Hepatocyte (in vitro differentiated cells): ENCODE data around the gene MSX1.

Experiments used
- EZH2 ChIP-seq: fragments of 200-600 bp; sonication (generic); IDR thresholded peaks from 2 replicates; pipeline ENCODE4 v1.6.1; 2016; ENCODE audit warnings: antibody characterized with exemption, mild to moderate bottlenecking, borderline replicate concordance
- TF ChIP-seq, protein P1 (sequence below): fragments of 200-600 bp; sonication (generic); IDR thresholded peaks from 2 replicates; pipeline ENCODE4 v1.5.1; 2016; ENCODE audit warnings: antibody characterized with exemption, mild to moderate bottlenecking; ENCODE audit not compliant: poor library complexity

DNA sequence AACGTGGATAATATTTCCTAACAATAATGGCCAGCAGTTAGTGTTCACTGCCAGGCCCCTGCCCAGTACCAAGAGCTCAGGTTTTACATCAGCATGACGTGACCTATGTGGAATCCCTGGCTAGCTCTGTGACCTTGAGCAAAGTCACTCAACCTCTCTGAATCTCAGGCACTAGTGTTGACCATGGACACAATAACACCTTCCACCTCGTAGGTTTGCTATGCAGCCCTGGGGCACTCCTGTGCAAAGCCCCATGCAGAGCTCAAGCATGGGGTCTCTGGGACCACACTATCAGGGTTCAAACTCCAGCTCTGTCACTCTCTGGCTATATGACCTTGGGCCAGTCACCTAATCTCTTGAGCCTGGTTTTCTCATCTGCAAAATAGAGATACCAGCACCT, 38.7 kb upstream of the MSX1 start:
- TF ChIP-seq, protein P1, sequence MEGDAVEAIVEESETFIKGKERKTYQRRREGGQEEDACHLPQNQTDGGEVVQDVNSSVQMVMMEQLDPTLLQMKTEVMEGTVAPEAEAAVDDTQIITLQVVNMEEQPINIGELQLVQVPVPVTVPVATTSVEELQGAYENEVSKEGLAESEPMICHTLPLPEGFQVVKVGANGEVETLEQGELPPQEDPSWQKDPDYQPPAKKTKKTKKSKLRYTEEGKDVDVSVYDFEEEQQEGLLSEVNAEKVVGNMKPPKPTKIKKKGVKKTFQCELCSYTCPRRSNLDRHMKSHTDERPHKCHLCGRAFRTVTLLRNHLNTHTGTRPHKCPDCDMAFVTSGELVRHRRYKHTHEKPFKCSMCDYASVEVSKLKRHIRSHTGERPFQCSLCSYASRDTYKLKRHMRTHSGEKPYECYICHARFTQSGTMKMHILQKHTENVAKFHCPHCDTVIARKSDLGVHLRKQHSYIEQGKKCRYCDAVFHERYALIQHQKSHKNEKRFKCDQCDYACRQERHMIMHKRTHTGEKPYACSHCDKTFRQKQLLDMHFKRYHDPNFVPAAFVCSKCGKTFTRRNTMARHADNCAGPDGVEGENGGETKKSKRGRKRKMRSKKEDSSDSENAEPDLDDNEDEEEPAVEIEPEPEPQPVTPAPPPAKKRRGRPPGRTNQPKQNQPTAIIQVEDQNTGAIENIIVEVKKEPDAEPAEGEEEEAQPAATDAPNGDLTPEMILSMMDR, result no peak
- TF ChIP-seq EZH2, result no peak
